GM21381 (cell line): Measurements from ENCODE around the gene TACR2.

Experiments
- ATAC-seq: cut with Tn5 transposase; IDR thresholded peaks from one replicate; pipeline ENCODE4 v1.9.1; 2021; ENCODE audit warnings: mild to moderate bottlenecking, moderate library complexity; ENCODE audit not compliant: unreplicated experiment

TACR2 gene

DNA sequence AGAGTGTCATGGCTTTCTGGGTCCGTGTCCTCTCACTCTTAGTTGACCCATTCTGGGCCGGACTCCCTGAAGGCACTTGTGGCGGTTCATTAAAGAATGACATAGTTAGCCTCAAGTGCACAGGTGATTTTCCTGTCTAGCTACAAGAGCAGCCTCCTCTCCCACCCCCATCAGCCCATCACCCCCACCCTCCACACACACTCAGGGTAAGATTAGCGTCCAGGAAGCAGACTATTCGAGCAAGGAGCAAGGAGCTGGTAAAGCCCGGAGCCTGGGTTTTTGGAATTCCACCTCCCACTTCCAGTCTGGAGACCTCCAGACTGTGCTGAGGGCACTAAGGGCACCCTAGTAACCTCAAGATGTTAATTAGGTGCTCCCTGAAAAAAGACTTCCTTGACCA is 39.5 kb downstream of the TACR2 start:
- no peak for ATAC-seq

DNA sequence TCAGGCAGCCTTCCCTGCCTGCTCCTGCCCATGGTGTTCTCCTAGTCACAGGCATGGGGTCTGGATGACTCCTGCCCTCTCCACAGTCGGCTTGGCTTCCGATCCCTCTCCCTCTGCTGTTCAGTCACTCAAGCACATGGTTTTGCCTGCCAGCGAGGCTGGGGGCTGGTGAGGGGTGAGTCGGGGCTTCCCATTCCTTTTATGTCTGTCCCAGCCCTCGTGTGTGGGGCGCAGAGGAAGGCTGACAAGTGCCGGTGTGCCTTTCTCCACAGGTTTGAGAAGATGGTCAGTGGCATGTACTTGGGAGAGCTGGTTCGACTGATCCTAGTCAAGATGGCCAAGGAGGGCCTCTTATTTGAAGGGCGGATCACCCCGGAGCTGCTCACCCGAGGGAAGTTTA is 40.1 kb downstream of the TACR2 start:
- ATAC-seq, result no peak

DNA sequence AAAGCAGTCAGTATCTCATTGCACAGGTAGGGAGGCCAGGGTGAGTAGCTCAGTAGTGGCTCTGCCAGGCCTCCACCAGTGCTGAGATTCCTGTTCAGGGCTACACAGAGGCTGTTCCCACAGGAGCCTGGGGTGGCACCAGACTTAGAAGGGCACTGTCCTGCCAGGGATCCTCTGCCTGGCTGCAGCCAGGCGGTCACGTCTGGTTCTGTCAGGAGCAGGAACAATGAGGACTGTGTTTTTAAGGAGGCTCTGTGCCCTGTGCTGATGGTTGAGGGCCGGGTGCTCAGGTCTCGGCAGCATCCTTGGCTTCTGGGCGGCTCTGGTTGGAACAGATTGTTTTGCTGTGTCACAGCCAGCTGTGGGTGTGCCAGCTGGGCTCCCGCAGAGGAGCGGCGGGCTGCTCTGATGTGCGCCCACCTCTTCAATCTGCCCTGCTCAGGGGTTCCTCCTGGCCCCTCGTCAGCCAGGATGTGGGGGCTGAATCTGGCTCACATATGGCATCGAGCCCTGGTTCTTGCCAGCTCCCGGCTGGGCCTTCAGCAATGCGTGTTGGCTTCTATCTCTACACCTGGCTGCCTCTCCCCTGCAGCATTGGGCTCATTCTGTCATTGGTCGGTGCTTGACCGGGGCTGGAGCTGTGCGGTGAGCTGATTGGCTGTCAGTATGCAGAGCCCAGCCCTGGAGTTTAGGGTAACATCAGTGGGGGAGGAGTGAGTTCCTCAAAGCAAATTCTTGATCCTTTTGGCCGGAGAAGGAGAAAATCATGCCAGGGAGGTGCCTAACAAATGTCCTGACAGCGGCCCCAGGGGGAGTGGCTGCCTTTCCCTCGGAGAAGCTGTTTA is 41.2 kb downstream of the TACR2 start:
- ATAC-seq, result no peak

DNA sequence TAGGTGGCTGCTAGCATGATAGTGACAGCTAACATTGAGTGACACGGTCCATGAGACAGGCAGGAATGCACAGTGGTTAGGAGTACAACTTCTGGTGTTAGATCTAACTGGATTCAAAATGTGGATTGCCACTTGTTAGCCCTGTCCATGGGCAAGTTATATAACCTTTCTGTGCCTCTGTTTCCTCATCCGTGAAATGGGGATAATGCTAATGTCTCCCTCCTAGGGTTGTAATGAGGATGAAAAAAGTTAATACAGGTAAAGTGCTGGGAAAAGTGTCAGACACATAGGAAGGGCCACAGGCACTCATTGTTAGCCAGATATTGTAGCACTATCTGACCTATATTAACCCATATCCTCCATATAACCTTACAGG is 41.8 kb downstream of the TACR2 start:
- no peak for ATAC-seq

DNA sequence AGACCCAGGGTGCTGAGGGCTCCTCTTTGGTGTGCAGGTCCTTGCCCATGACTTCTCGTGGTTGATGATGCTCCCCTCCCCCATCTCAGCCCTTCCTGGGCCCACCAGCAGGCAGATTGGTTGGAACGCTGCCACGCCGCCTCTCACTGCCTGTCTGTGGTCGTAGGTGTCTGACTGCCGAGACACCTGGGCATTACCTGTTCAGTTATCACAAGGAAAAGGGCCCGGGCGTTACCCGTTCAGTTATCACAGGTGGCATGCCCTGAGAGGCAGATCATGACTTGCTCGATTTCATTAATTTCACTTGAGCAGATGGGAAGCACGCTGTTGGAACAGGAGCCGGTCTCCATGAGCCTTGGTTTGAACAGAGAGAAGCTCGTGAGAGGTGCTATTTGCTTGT is 42.5 kb downstream of the TACR2 start:
- no peak for ATAC-seq

GRCh38 chr10:69372126-69372980 is 44.4 kb downstream of the TACR2 start:
- ATAC-seq, result no peak

DNA sequence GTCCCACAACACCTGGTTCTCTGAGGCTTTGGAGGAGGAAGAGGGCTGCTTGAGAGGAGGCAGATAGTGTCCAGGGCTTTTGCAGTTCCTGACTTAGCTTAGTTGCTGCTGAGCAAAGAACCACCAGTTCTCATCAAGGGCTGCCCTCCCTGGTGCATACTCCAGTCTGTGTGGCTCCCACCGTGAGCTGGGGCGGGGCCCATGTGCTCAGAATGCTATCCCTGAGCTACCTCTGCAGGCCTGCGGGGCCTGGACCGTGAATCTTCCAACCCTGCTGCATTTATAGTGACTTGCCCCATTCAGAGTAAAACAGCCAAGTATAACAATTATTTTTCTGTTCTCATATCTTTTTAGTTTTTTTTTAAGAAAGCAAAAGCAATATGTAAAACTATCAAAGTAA is 49.2 kb downstream of the TACR2 start:
- ATAC-seq, result no peak

- no peak for ATAC-seq
Measured at GRCh38 chr10:69366738-69367137, 50.0 kb downstream of the TACR2 start.

DNA sequence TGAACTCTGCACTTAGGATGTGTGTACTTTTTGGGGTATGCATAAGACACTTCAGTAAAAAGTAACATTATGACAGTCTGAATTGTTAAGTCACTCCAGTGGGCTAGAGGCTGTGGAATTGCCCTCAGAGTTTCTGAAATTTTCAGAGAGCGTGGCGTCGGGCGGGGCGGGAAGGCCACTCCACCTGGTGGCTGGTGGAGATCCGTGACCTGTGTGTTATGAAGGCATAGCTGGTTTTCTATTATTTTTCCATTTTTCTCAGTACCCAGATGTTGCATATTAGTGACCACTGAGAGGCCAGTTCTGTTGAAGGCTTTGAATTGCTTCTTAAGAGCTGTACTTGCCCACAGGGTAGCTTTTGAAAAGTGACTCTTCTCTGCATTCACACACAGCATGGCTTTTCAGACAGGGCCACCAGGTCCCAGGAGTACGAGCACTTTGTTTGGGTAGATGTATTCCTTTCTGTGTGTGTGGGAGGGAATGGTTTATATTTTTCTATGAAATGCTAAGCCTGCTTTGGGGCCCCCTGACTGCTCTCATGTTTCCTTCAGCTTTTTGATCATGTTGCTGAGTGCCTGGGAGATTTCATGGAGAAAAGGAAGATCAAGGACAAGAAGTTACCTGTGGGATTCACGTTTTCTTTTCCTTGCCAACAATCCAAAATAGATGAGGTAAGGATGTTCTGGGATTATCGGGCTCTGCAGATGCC is 52.3 kb downstream of the TACR2 start:
- no peak for ATAC-seq

- ATAC-seq, result no peak
Measured at GRCh38 chr10:69363666-69364065, 53.1 kb downstream of the TACR2 start.

- no peak for ATAC-seq
Measured at GRCh38 chr10:69362471-69362954, 54.2 kb downstream of the TACR2 start.

DNA sequence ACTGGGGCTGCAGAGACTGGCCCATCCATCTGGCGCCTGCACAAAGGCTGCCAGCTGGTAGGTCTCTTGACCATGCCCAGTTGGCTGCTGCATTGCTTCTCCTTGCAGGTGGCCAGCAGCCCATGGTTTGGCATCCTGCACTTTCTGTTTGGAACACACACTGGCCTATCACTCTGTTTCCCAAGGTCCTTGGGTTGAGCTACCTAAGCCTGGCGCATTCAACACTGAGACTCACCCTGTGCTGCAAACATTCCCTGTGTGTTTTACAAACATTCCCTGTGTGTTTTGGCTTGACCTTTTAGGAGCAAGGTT is 55.5 kb downstream of the TACR2 start:
- ATAC-seq, result no peak

GRCh38 chr10:69360485-69361302 is 56.0 kb downstream of the TACR2 start:
- no peak for ATAC-seq

DNA sequence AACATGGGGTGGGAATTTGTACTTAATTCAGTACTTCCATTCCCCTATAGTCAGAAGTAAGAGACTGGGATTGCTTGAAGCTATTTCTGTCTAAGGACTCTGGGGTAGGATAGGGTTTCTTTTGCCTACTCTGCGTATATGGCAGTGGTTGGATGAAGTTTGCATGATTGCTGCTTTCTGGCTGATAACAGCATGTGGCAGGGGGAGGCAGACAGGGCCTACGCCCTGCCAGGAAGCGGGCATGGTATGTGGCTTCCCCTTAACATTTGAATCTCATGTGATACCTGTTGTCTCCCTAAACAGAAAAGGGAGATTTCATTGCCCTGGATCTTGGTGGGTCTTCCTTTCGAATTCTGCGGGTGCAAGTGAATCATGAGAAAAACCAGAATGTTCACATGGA is 57.1 kb downstream of the TACR2 start:
- ATAC-seq, result no peak

- no peak for ATAC-seq
Measured at GRCh38 chr10:69359148-69359547, 57.6 kb downstream of the TACR2 start.

DNA sequence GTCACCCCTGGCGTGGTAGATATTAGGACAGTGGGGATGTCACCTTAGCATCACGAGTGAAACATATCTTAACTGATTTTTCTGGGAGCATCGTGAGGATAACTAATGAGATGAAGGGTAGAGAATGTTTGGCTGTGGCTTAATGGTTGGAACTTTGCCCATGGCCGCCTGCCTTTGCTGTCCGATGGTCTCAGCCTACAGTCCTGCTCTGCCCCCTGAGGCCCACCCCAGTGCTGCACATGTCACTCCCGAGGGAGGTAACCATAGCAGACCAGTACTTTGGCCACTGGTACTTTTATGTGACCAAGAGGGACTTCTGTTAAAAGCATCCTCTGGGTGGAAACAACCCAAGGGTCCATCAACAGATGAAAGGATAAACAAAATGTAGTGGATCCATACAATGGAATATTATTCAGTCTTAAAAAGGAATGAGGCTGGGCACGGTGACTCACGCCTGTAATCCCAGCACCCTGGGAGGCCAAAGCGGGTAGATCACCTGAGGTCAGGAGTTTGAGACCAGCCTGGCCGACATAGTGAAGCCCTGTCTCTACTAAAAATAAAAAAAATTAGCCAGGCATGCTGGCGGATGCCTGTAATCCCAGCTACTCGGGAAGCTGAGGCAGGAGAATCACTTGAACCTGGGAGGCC is 58.4 kb downstream of the TACR2 start:
- no peak for ATAC-seq

DNA sequence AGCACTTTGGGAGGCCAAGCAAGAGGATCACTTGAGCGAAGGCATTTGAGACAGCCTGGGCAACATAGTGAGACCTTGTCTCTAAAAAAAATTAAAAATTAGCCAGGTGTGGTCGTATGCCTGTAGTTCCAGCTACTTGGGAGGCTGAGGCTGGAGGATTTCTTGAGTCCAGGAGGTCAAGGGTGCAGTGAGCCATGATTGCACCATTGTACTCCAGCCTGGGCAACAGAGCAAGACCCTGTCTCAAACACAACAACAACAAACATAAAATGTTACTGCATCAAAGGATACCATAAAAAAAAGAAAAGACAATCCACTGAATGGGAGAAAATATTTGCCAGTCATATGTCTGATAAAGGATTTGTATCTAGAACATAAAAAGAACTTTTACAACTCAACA is 60.5 kb downstream of the TACR2 start:
- ATAC-seq, result no peak

GRCh38 chr10:69353977-69354635 is 62.6 kb downstream of the TACR2 start:
- ATAC-seq, result no peak
